Measurements from ENCODE around the gene SDS.
"Not testable (repeated sequence)": the region's sequence is repeated elsewhere in the genome, so short reads cannot be mapped to it uniquely, and the experiment has no call there.

SDS gene

DNA sequence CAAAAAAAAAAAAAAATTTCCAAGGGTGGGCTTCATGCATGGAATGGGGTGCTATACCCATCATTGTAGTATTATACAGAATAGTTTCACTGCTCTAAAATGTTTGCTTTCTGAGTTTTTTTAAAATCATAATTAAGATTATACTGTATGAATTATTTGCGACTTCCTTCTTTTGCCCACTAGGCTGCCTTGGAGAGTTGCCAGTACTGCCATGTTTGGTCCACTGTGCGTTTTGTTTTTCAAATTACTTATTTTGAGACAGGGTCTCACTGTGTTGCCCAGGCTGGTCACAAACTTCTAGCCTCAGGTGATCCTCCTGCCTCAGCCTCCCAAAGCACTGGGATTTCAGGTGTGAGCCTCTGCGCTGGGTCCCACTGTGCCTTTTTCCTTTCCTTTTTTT is 25.4 kb downstream of the SDS start:
- no peak for DNase-seq (ENCODE audit: low read depth in 2 of 2)

DNA sequence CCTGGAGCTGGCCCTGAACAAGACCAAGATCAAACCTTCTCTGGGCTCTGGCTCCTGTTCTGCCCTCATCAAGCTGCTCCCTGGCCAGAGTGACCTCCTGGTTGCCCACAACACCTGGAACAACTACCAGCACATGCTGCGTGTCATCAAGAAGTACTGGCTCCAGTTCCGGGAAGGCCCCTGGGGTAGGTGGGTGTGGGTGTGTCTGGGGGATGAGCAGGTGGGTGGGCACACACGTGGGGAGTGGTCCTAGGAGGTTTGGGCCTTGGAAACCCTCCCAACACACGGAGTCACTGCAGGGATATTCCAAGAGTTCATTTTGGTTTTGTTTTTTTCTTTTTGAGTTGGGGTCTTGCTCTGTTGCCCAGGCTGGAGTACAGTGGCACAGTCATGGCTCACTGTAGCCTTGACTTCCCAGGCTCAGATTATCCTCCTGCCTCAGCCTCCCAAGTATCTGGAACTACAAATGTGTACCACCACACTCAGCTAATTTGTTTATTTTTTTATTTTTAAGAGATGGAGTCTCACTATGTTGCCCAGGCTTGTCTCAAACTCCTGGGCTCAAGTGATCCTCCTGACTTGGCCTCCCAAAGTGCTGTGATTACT is 28.8 kb downstream of the SDS start:
- DNase-seq (ENCODE audit: low read depth in 2 of 2): no peak

DNA sequence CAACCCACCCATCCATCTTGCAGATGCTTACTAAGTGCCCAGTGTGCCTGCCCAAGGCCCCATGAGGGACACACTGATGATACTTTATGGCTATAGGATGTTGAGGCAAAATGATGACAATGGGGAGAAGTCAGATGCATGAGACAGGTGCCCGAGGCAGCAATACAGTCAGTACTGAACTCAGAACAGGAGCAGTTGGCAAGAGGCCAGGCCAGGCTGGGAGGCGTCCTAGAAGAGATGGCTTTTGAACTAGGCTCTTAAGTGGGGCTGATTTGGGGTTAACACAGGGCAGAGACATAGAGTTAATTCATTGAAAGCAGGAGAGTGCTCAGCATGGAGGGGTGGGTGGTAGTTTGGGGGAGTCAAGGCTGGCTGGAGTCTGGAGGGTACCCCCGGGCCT is 29.7 kb downstream of the SDS start:
- DNase-seq (ENCODE audit: low read depth in 2 of 2): no peak

DNA sequence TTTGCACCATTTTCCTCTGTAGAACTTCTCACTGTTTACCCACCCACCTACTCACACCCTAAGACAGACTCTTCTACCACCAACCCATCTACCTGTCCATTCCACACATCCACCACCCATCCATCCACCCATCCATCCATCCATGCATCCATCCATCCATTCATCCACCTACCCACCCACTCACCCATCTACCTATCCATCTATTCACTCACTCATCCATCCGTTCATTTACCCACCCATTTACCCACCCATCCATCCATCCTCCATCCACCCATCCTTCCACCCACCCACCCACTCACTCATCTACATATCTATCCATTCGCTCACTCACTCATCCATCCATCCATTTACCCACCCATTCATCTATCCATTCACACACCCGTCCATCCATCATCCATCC is 30.2 kb downstream of the SDS start:
- DNase-seq (ENCODE audit: low read depth in 2 of 2): no peak

DNA sequence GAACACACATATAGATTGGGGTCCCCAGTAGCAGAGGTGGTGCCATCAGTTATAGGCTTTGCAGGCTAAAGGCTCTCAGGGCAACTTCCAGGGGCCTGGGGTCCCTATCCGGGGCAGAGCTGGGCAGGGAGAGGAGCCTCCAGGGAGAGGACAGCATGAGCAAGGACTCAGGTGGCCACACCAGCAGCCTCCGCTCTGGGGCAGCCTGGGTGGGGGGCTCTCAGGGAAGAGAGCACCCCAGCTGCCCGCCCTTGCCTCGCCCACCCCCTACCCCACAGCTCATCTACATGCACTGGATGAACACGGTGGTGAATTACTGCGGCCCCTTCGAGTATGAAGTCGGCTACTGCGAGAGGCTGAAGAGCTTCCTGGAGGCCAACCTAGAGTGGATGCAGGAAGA is 31.3 kb downstream of the SDS start:
- no peak for DNase-seq (ENCODE audit: low read depth in 2 of 2)

DNA sequence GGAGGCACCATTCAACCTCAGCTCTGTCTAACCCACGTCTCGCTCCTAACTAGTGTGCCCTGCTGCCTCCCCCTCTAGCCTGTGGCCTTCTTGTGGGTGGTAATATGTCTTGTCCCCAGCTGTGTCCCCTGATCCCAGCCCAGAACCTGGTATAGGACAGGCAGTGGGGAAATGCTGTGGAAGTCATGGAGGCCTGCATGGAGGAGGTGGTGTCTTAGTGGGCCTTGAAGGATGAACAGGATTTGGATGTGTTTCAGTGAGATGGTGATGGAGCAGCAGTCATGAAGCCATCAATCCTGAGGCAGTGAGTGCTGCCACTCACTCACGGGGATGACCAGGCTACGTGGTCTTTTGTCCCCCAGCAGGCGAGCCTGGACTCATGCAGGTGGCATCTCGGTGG is 31.9 kb downstream of the SDS start:
- no peak for DNase-seq (ENCODE audit: low read depth in 2 of 2)

DNA sequence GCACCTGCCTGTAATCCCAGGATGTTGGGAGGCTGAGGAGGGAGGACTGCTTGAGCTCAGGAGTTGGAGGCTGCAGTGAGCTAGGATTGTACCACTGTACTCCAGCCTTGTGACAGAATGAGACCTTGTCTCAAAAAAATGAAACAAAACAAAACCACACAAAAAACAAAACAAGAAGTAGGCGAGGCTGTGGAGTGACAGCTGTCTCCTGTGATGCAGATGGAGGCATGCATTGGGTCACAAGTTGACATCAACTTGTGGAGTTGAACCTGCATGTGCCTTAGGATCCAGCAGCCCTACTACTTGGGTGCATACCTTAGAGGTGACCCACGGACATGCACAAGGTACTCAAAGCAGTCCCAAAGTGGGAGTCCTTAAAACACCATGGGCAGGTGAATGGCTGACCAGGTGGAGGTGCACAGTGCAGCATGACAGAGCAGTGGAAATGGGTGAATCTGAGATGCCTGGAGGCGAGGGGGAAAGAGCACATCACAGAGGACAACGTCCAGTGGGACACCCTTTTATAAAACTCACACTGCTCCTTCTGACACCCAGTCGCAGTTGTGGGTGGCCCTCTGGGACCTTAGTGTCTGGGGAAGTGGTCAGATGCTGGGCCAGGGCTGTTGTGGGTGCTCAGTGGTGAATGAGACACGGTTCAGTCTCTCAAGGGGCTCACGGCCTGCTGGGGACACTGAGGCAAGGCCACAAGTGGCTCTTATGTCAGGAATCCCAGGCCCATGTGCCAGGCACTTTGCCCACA is 32.6 kb downstream of the SDS start:
- DNase-seq (ENCODE audit: low read depth in 2 of 2): no peak

DNA sequence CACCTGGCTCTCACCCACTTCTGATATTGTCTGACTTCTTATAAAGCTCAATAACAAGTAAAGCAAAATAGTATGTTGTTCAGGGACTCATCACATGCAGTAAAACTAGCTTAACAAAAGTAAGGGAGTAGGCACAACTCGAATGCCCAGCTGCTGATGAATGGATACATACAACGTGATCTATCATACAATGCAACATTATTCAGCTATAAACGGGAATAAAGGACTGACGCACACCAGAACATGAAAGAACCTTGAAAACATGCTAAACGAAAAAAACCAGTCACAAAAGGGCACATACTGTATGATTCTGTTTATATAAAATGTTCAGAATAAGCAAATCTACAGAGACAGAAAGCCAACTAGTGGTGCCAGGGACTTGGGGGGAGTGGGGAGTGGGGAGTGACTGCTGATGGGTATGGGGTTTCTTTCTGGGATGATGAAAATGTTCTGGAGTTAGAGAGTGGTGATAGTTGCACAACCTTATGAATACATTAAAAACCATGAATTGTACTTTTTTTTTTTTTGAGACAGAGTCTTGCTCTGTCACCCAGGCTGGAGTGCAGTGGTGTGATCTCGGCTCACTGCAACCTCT is 34.2 kb downstream of the SDS start:
- no peak for DNase-seq (ENCODE audit: low read depth in 2 of 2)

DNA sequence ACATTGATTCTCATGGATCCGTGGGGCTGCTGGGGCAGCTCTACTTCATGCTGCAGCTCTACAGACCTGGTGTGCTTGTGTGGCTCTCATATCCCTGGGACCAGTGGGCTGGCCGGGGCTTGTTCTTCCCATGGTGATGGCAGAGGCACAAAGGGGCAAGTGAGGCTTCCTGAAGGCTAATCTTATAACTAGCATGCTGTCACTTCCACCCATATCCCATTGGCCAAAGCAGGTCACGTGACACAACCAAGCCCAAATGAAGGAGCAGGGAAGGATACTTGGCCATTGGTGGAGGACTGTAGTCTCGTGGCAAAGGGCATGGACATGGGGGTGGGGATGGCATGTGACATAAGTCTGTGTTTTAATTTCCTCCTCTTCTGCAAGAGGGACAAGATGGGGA is 35.4 kb downstream of the SDS start:
- DNase-seq (ENCODE audit: low read depth in 2 of 2): no peak

DNA sequence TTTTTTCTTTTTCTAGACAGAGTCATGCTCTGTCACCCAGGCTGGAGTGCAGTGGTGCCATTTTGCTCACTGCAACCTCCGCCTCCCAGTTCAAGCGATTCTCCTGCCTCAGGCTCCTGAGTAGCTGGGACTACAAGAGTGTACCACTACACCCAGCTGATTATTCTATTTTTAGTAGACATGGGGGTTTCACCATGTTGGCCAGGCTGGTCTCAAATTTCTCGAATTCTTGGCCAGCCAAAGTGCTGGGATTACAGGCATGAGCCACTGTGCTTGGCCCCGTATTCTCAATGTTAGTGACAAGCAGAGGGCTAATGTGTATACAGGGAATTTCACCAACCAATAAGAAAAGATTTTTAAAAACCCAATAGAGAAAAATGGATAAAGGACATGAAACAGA is 36.9 kb downstream of the SDS start:
- no peak for DNase-seq (ENCODE audit: low read depth in 2 of 2)

DNA sequence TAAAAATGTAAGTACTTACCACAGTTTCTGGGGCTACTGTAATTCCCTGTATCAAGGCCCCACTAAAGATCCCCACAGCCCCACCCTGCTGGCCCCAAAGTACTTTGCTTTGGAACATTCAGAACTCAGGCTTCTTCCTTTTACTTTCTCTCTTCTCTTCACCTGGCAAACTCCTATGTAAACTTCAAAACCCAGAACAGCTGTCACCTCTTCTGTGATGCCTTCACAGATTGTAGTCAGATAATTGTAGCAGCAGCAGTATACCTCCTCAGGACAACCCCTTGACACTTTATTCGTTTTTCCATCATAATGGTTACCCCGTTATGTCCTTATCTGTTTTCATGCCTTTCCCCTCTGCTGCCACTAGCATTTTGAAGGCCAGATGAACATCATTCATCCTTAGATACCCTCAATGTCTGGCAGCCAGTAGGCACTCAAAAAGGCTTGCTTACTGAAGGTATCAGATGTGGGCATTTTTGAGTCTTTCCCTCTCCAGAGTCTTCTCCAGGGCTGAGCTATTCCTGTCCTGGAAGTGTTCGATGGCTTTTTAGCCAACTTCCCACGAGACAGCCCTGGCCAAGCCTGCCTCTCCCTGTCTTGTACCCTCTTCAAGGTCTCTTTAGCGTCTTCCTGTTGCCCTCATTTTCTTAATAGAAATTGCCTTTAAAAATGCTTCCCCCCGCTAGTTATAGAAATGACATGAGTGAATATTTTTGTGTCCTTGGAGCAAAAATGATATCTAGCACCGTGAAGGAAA is 37.9 kb downstream of the SDS start:
- no peak for DNase-seq (ENCODE audit: low read depth in 2 of 2)

DNA sequence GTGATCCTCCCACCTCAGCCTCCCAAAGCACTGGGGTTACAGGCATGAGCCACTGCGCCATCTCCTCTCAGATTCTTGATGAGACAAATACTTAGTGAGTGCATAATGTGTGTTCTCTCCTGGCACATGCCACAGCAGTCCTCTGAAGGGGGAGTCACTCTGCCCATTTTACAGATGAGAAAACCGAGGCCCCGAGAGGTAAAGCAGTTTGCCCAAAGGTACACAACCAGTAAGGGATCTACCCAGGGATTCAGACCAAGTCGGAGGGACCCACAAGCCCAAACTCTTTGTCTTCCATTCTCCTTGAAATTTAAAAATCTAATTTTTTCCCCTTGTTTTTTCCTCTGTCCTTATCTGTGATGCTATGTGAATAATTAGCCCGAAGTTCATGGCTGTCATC is 39.0 kb downstream of the SDS start:
- no peak for DNase-seq (ENCODE audit: low read depth in 2 of 2)

DNA sequence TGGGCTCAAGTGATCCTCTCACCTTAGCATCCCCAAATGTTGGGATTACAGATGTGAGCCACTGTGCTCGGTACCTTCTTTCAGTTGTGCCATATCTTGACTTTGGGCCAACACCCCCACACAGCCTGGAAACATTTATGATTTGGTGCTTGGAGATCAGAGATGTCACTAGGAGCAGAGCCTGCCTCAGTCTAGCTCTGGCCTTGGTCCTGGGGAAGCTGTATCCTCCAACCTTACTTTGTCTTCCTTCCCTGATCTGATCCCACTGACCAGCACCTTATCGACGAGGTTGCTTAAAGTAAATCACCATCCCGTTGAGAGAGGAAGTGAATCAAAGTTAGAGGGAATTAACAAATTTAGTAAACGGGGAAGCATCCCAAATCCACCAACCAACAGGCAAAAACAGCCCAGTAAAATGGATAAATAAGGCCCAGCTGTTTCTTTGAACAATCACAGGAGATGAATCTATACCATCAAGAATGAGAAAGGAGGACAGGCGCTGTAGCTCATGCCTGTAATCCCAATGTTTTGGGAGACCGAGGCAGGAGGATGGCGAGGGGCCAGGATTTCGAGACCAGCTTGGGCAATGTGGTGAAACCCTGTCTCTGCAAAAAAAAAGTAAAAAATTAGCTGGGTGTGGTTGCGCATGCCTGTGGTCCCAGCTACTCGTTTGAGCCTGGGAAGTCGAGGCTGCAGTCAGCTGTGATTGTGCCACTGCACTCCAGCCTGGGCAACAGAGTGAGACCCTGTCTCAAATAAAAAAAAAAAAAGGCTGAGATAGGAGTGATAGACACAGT is 41.9 kb downstream of the SDS start:
- no peak for DNase-seq (ENCODE audit: low read depth in 2 of 2)

DNA sequence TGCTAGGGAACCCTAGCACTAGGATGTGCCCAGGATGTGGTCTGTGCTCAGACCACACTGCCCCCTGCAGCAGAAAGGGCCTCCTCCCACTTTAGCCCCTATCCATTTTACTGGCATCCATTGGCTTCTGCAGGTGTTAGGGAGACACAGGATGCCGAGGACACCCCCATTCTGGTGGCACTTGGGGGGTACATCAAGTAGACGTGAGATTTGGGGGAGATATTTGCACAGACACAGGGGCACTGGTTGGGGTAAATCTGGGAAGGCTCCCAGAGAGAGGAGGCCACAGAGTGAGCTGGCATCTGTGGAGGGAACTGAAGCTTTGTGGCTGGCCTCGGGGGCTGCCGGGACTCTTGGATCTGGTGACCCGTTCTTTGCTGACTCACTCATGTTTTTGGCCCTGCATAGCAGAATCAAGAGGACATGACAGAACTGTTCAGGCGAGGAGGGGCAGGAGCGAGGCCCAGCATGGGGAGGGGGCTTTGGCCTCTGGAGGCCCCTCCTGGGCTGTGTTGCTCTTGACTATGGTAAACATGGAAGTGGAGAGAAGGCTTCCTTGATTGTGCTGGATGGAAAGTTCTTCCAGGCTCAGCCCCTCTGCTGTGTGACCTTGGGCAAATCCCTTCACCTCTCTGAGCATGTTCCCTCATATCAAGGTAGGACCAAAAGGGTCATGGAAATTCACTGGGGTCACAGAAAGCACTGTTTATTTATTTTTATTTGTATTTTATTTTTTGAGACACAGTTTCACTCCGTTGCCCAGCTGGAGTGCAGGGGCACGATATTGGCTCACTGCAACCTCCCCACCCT is 43.5 kb downstream of the SDS start:
- no peak for DNase-seq (ENCODE audit: low read depth in 2 of 2)

DNA sequence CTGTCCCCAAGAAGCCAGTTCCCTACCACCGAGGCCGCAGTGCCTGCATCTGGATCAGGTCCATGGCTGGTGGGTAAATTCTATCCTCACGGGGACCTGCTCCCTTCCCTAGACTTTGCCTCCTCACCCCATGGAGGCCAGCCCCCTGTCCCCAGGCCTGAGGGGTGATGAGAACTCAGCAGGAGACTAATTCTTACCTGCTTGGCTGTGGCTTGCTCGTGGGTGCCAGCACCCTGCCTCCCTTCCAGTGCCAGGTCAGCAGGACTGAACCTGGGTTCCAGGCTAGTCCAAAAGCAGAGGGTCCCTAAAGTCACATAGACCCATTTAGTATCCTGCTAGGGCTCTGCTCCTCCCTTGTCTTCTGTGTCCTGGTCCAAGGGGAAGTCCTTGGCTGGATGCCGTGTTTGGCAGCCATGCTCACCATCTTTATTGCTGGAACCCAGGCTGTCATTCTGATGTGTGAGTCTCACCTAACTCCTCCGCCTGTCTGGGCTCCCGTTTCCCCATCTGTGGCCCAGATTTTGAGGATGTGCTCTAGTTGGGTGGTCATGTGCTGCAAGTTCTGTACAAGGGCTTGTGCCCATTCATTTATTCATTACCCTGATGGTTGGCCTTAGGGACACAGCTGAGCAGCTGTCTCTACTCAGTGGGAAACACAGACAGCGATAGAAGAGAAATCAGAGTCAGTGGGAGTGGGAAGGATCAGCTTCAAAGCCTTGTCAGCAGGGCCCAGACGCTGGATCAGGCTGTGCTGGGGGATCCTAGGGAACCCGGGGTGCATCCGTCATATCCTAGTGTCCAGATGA is 44.4 kb downstream of the SDS start:
- DNase-seq (ENCODE audit: low read depth in 2 of 2): peak in 1 of 2 donors; percentile 6

DNA sequence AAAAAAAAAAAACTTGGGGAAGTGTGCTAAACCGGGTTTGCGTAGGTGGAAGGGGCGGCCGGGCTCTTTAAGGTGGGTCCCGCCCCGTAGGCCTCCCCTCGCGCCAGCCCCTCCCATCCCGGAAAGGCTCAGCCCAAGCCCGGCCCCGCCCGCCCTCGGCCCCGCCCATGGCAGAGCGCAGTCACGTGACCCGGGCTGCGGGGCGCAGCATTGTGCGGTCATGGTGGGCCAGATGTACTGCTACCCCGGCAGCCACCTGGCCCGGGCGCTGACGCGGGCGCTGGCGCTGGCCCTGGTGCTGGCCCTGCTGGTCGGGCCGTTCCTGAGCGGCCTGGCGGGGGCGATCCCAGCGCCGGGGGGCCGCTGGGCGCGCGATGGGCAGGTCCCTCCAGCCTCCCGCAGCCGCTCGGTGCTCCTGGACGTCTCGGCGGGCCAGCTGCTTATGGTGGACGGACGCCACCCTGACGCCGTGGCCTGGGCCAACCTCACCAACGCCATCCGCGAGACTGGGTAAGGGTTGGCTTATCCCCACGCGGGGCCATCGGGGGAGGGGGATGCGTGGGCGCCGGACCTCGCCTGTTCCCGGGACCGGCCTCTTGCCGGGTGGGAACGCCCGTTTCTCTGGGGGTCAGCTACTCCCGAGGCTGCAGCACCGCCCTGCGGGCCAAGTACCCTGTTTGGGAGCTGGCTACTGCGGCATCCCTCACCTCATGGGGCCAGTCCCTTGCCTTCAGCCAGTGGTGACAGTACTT is 45.1 kb downstream of the SDS start, which contains the start of gene PLBD2:
Gene PLBD2 (plus strand): TSS at position 207 of the 752 bp plus-strand sequence. CDS start 14 bp downstream, at position 221.
- peak; percentile 89 to 90 for DNase-seq (ENCODE audit: low read depth in 2 of 2)

DNA sequence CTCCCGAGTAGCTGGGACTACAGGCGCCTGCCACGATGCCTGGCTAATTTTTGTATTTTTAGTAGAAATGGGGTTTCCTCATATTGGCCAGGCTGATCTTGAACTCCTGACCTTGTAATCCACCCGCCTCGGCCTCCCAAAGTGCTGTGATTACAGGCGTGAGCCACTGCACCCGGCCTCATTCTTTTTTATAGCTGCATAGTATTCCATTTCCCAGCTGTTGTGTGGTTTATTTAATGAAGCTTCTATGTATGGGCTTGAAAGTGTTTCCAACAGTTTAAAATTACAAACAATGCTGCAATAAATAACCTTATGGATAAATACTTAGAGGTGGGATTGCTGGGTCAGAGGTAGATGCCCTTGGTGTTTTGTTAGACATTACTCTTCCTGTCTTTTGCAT is 49.5 kb downstream of the SDS start:
- not testable (repeated sequence) for DNase-seq (ENCODE audit: low read depth in 2 of 2)

DNA sequence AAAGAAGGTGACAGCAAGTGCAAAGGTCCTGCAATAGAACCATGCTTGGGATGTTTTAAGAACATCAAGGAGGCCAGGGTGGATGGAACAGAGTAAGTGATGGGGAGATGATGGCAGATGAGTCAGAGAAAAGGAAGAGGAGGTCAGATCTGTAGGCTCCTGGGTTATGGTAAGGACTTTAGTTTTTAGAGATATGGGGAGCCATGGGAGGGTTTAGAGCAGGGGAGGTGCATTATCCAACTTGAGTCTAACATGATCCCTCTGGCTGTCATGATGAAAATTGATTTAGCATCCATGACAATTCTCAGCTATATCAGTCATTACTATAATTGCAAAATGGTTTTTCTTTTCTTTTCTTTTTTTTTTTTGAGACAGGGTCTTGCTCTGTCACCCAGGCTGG is 52.6 kb downstream of the SDS start:
- no peak for DNase-seq (ENCODE audit: low read depth in 2 of 2)

DNA sequence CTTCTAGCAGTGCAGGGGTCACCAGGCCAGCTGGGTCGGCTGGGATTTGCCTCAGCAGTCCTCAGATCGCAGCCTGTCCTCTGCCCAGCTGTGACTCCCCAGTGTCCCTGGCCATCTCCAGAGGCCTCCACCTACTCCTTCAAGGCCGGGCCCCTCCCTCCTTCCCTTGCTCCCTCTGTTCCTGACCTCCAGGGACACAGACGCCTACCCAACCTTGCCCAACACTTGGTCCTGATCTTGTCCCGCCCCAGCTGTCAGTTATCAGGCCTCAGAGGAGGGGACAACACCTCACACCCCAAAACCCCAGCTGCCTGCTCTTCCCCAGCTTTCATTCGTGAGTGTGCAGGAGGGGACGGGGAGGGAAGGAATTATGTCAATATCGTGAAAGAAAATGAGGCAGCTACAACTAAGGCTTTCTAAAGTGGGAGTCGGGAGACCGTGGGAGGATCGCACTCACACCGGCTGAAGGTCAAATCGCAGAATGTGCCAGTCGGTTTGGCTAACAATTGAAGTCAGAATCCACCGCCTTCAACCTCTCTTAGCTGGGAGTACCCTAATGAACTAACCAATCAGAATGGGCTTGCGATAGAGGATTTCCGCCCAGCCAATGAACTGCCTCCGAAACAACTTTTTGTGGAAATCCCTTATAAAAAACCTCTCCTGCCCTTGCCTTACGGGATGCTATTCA is 54.7 kb downstream of the SDS start:
- no peak for DNase-seq (ENCODE audit: low read depth in 2 of 2)
